A673 (cell line): Measurements from ENCODE around the gene FES.

ENCODE experiments used
- EZH2 ChIP-seq: fragments of 200-600 bp; sonication (generic); IDR thresholded peaks from 2 replicates; pipeline ENCODE4 v1.6.1; 2017; ENCODE audit warnings: borderline replicate concordance, low read depth, mild to moderate bottlenecking, mixed read lengths, antibody characterized with exemption, low read length; ENCODE audit not compliant: poor library complexity, severe bottlenecking
- TF ChIP-seq, protein P1 (sequence below): fragments of 300-800, 200-600 bp; sonication (generic); conservative IDR thresholded peaks from 2 replicates; pipeline ENCODE4 v1.5.1; 2017; ENCODE audit warnings: low read depth, mild to moderate bottlenecking, antibody characterized with exemption, low read length, moderate library complexity, mixed read lengths

DNA sequence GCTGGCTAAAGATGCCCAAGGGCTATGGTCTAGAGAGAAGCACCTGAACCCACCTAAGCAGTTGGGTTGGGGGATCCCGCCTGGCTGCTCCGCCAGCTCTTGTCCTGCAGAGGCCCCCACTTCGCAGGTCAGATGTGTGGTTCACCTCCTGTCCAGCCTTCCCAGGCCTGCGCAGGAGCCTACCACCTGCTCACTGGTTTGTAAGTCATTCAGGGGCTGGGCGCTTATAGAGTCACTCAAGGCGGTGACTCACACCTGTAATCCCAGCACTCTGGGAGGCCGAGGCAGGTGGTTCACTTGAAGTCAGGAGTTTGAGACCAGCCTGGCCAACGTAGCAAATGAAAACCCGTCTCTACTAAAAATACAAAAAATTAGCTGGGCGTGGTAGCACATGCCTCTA lies 19.8 kb upstream of the FES start:
- TF ChIP-seq, protein P1, sequence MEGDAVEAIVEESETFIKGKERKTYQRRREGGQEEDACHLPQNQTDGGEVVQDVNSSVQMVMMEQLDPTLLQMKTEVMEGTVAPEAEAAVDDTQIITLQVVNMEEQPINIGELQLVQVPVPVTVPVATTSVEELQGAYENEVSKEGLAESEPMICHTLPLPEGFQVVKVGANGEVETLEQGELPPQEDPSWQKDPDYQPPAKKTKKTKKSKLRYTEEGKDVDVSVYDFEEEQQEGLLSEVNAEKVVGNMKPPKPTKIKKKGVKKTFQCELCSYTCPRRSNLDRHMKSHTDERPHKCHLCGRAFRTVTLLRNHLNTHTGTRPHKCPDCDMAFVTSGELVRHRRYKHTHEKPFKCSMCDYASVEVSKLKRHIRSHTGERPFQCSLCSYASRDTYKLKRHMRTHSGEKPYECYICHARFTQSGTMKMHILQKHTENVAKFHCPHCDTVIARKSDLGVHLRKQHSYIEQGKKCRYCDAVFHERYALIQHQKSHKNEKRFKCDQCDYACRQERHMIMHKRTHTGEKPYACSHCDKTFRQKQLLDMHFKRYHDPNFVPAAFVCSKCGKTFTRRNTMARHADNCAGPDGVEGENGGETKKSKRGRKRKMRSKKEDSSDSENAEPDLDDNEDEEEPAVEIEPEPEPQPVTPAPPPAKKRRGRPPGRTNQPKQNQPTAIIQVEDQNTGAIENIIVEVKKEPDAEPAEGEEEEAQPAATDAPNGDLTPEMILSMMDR, result no peak
- TF ChIP-seq EZH2, result no peak
